Adrenal gland (tissue), 12 donors: ENCODE results near the gene EGFLAM. TPM values are rescaled to one million over a fixed set of nuclear protein-coding genes. Genes with fewer than 3 reads are reported as not detected.

ENCODE experiments used
- DNase-seq, 7 donors: peaks; one replicate each; pipeline ENCODE4 v3.0.0-alpha.2; 2019 to 2020
- H3K27ac ChIP-seq, 5 donors: fragments of 200-600 bp; sonication (generic) in 4 of 5; 1 replicate in 3 of 5; 2 replicates in 2 of 5; pipeline versions ENCODE4 v1.5.1 to v1.8.0; 2016 to 2020; ENCODE audit warnings: mild to moderate bottlenecking in 1 of 5
- H3K27me3 ChIP-seq: fragments of 200-600 bp; 2 replicates; pipeline ENCODE4 v1.8.0; 2021
- H3K36me3 ChIP-seq, 2 donors: fragments of 200-600 bp; replicated peaks in 1 of 2; 1 replicate in 1 of 2; 2 replicates in 1 of 2; pipeline versions ENCODE4 v1.5.1 to v1.8.0; 2018 to 2022
- H3K4me1 ChIP-seq, 2 donors: fragments of 200-600 bp; replicated peaks in 1 of 2; 1 replicate in 1 of 2; 2 replicates in 1 of 2; pipeline versions ENCODE4 v1.5.1 to v1.8.0; 2018 to 2021
- H3K4me3 ChIP-seq, 4 donors: fragments of 200-600 bp; sonication (generic) in 3 of 4; one replicate each; pipeline ENCODE4 v1.5.1; 2016 to 2018
- H3K9me3 ChIP-seq, 3 donors: fragments of 200-600 bp; sonication (generic) in 1 of 3; replicated peaks in 1 of 3; 1 replicate in 2 of 3; 2 replicates in 1 of 3; pipeline versions ENCODE4 v1.5.1 to v1.8.0; 2016 to 2021
- CTCF ChIP-seq, 6 experiments: fragments of 450-650 bp in 4 of 6; fragments of 200-600 bp in 2 of 6; sonication (generic) in 1 of 6; IDR thresholded peaks; 1 replicate in 5 of 6; 2 replicates in 1 of 6; pipeline versions ENCODE4 v1.5.1 to v1.8.0; 2016 to 2021; ENCODE audit warnings: antibody characterized with exemption in 6 of 6, mild to moderate bottlenecking in 2 of 6, moderate library complexity in 1 of 6
- POLR2A ChIP-seq, 2 donors: fragments of 450-650 bp; IDR thresholded peaks; one replicate each; pipeline ENCODE4 v1.6.1; 2017; ENCODE audit warnings: antibody characterized with exemption in 2 of 2, mild to moderate bottlenecking in 2 of 2, moderate library complexity in 1 of 2
- WGBS, 4 donors: extraction: QIAGEN DNeasy Blood & Tissue Kit in 2 of 4; methylation state at CpG; one replicate each; pipeline versions ENCODE4 v1.1.5 to v1.1.7; 2013 to 2017; 5-methylcytosine and 5-hydroxymethylcytosine counted together
- intact Hi-C, 2 donors: fragments of 100-400 bp; cut with DNase I; formaldehyde crosslinking; loops; one replicate each; pipeline versions ENCODE4 v1.14.1 to v1.15.0; 2022 to 2023
- polyA plus RNA-seq, 3 donors: library from polyadenylated mRNA; stranded (reverse); fragments of 200-250 nt in 2 of 3; fragments of 350-450 nt in 1 of 3; fragmentation: Illumina TruSeq in 1 of 3; extraction: RNeasy Lipid Tissue Mini Kit (QIAGEN cat#74804) in 1 of 3; gene quantifications; one replicate each; pipeline ENCODE4 v1.2.3, GENCODE V29; 2013 to 2014
- total RNA-seq, 9 donors: library from RNA; depleted of rRNA in 4 of 9; stranded (reverse); fragments of >200 nt in 4 of 9; fragments of 120-200 nt in 1 of 9; fragmentation: NEBNext Ultra II Directional in 1 of 9; extraction: Animal tissue kit (Norgen Biotek cat#: 25700) in 1 of 9; gene quantifications; one replicate each; pipeline versions ENCODE4 v1.1.0 to v1.2.4, GENCODE V29; 2013 to 2023
- donor health status: healthy with polysubstance abuse.
- donor health status: Bipolar disorder and iron deficiency.
- donor health status: DM: yes; HTN: yes; CAD: no.
- donor health status: DM: no; HTN: no; CAD: no.
- donor health status: DM: no; HTN: no; CAD: no.
- donor health status: DM: yes; HTN: yes; CAD: no.

Gene EGFLAM
- total and polyA plus RNA-seq, 12 donors = 4.4 to 29.0 (median 16.1) TPM

GRCh38 chr5:38422622-38423021 is 164.3 kb downstream of the EGFLAM start:
- Histone ChIP-seq H3K9me3 (no peaks in the 10 kb centered on the region), H3K27ac (no peak overlapping the region), H3K27me3 (peaks cover 3% of the 10 kb centered on the region), H3K36me3 (no peaks in the 10 kb centered on the region), H3K4me3 (no peak overlapping the region), H3K4me1 (no peaks in the 10 kb centered on the region)
- WGBS, 4 donors = 64 to 82% (median 72%) methylated on average over 1 of the region's 1 CpG
- DNase-seq = peak in 1 of 7 donors; percentile 6
- intact Hi-C loops = no loop called here
- no peak for TF ChIP-seq CTCF (IDR thresholded peaks at IDR 0.05)
- no peak for TF ChIP-seq POLR2A (IDR thresholded peaks at IDR 0.05)

DNA sequence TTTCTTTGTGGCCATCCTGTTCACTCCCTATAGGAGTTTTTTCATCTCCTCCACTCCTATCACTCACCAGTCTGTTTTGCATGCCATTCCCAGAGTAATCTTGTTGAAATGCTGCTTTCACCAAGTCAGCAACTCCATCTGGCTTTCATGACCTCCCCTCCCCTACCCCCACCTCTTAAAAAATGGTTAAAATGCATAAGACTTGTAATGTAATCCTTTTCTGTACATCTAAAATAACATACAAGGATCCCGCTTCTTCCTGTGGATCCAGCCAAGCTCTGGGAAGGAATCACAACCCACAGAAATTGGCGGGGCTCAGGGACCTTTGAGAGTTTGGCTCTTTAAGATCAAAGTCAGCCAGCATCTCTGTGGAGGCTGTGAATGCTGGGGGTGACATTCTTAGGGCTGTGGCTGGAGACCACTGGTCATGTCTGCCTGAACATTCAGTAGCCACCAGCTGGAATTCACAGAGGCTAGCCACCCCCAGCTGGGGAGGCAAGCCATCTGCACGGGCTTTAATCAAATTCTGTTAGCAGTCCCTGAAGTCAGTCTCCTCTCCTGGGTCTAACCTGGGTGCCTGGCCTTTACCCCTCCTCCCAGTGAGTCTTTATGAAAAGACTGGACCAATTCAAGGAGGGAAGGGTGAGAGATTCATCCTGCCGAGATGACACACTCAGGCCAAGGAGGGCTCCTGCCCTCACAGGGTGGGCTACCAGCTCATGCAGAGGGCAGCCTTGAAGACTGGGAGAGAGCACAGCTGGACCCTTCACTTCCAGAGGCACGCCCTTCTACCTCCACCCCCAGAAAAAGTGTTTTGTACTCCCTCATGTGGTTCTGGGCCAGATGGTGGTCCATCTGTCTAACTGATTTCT is 165.2 kb downstream of the EGFLAM start:
- Histone ChIP-seq H3K4me3 (no peak overlapping the region), H3K27me3 (no peaks in the 10 kb centered on the region), H3K27ac (no peak overlapping the region), H3K36me3 (no peaks in the 10 kb centered on the region), H3K4me1 (no peaks in the 10 kb centered on the region), H3K9me3 (no peaks in the 10 kb centered on the region)
- no peak for TF ChIP-seq CTCF (IDR thresholded peaks at IDR 0.05)
- no peak for TF ChIP-seq POLR2A (IDR thresholded peaks at IDR 0.05)
- DNase-seq = peak in 1 of 7 donors; percentile 35
- WGBS, 4 donors = 65 to 95% (median 74%) methylated on average over 4 to 5 of the region's 5 CpGs
- intact Hi-C loops = no loop called here

DNA sequence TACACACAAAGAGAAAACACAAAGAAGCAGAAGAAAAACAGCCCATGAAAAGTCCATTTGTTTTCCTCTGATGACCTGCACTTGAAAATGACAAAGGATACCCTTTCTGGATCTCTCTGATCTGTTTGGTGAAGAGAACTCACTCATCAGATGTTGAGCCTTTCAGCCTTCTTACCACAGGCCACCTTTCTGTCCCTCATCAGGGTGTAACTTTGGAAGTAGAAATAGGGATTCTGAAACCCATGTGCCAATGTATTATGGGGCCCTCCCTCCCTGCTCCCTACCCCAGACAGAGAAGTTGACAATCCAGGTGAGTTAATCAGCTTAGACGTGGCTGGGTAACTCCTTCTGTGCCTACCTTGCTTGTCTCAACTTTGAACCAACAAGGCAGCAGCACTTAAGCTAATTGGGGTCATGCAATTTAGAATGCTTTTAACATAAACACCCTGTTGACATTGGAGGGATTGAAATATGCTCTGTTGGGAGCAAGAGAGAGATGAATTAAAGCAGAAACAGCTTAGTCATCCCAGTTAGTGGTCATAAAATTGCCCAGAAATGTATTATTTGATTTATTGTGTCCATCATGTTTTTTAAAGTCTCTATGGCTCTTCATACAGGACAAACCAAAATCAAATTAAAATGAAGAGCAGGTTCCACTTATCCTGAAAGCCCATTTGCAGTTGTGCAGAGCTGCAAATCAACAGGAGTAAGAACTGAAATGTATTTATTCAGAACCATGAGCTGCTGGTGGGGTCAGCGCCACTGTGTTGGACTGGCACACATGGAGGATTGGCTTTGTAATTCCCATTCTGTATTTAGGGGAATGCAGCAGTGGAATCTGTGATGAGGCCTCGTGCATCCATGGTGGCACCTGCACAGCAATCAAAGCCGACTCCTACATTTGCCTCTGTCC is 166.0 kb downstream of the EGFLAM start:
- Histone ChIP-seq H3K27me3 (no peaks in the 10 kb centered on the region), H3K36me3 (no peaks in the 10 kb centered on the region), H3K27ac (no peak overlapping the region), H3K4me1 (no peaks in the 10 kb centered on the region), H3K9me3 (no peaks in the 10 kb centered on the region), H3K4me3 (no peak overlapping the region)
- 75 to 90% (median 82%) methylated on average over 4 of the region's 4 CpGs for WGBS, 4 donors
- DNase-seq = peak in 1 of 7 donors; percentile 42
- intact Hi-C loops = no loop called here
- TF ChIP-seq CTCF (IDR thresholded peaks at IDR 0.05) (no peak), POLR2A (IDR thresholded peaks at IDR 0.05) (no peak)

- no peaks in the 10 kb centered on the region for H3K4me1 ChIP-seq
- H3K27me3 ChIP-seq = no peaks in the 10 kb centered on the region
- no peaks in the 10 kb centered on the region for H3K36me3 ChIP-seq
- TF ChIP-seq POLR2A (IDR thresholded peaks at IDR 0.05) (no peak), CTCF (IDR thresholded peaks at IDR 0.05) (no peak)
- WGBS, 4 donors = 81 to 100% (median 85%) methylated on average over 1 of the region's 1 CpG; no CpG with 5 or more reads in 1 of the 4 donors
- intact Hi-C loops = no loop called here
- no peak overlapping the region for H3K27ac ChIP-seq
- H3K4me3 ChIP-seq = no peak overlapping the region
- no peak for DNase-seq
- no peaks in the 10 kb centered on the region for H3K9me3 ChIP-seq
Observed at GRCh38 chr5:38426490-38426889, 168.1 kb downstream of the EGFLAM start.
